IMR-90 (cell line): Measurements from ENCODE around the gene DISP2. TPM values are rescaled to one million over a fixed set of nuclear protein-coding genes. Genes with fewer than 3 reads are reported as not detected.
A peak's percentile ranks its signal among the peaks of the same experiment; 100 is the strongest.

Experiments used
- ATAC-seq: fragments of 200-7000 bp; cut with Tn5 transposase; 2 replicates; pipeline ENCODE4 v1.9.1; 2020; ENCODE audit warnings: low read depth, mild to moderate bottlenecking, moderate library complexity
- BruUV-seq: library from RNA; stranded (reverse); fragments of 400-500 nt; replicated peaks from 2 replicates; lab custom pipeline; 2021; lab: Mats Ljungman, UMichigan
- CTCF ChIA-PET: fragments of 300-600 bp; formaldehyde crosslinking; extraction: SDS; loops from one replicate; lab custom pipeline; 2021; ENCODE audit warnings: antibody characterized with exemption; lab: Yijun Ruan, JAX
- POLR2A ChIA-PET: fragments of 300-600 bp; sonication (Branson Sonifier 250); formaldehyde crosslinking; loops from one replicate; lab custom pipeline; 2022; ENCODE audit warnings: antibody characterized with exemption; ENCODE audit not compliant: unreplicated experiment; lab: Charles Lee
- DNase-seq: peaks from one replicate; pipeline ENCODE4 v3.0.0; 2013
- H2AFZ ChIP-seq: replicated peaks from 2 replicates; pipeline ENCODE3; 2013; ENCODE audit warnings: low read length, mild to moderate bottlenecking; ENCODE audit not compliant: poor library complexity
- H2AK5ac ChIP-seq: 2 replicates; pipeline ENCODE4 v1.6.1; 2013; ENCODE audit warnings: low read depth, low read length, inconsistent platforms
- H2AK9ac ChIP-seq: replicated peaks from 2 replicates; pipeline ENCODE3; 2013; ENCODE audit warnings: mild to moderate bottlenecking, low read depth, low read length, moderate library complexity; ENCODE audit not compliant: poor library complexity
- H2BK120ac ChIP-seq: 2 replicates; pipeline ENCODE4 v1.6.1; 2013; ENCODE audit warnings: low read depth, low read length, inconsistent platforms
- H2BK15ac ChIP-seq: 3 replicates; pipeline ENCODE4 v1.6.1; 2013; ENCODE audit warnings: low read depth, low read length, inconsistent platforms
- H2BK20ac ChIP-seq: 2 replicates; pipeline ENCODE4 v1.6.1; 2013; ENCODE audit warnings: low read depth, mild to moderate bottlenecking, inconsistent platforms, low read length, moderate library complexity
- H2BK5ac ChIP-seq: 2 replicates; pipeline ENCODE4 v1.6.1; 2013; ENCODE audit warnings: mild to moderate bottlenecking, low read depth, low read length, inconsistent platforms; ENCODE audit not compliant: poor library complexity, severe bottlenecking
- H3K14ac ChIP-seq: replicated peaks from 2 replicates; pipeline ENCODE4 v1.6.1; 2013; ENCODE audit warnings: low read depth, low read length, inconsistent platforms
- H3K18ac ChIP-seq: 2 replicates; pipeline ENCODE4 v1.6.1; 2013; ENCODE audit warnings: low read depth, low read length, control low read depth
- H3K23ac ChIP-seq: 2 replicates; pipeline ENCODE4 v1.6.1; 2013; ENCODE audit warnings: low read depth, low read length, inconsistent platforms
- H3K27ac ChIP-seq: 2 replicates; pipeline ENCODE4 v1.5.1; 2013; ENCODE audit warnings: mild to moderate bottlenecking, control low read depth, low read length; ENCODE audit not compliant: insufficient read depth
- H3K27me3 ChIP-seq: 2 replicates; pipeline ENCODE4 v1.6.1; 2013; ENCODE audit warnings: low read length; ENCODE audit not compliant: control insufficient read depth, insufficient read depth
- H3K36me3 ChIP-seq: 2 replicates; pipeline ENCODE4 v1.6.1; 2013; ENCODE audit warnings: low read length, mixed read lengths; ENCODE audit not compliant: control insufficient read depth, insufficient read depth
- H3K4ac ChIP-seq: 2 replicates; pipeline ENCODE4 v1.6.1; 2013; ENCODE audit warnings: low read depth, low read length, inconsistent platforms
- H3K4me1 ChIP-seq: 2 replicates; pipeline ENCODE4 v1.6.1; 2013; ENCODE audit warnings: low read length, mixed read lengths; ENCODE audit not compliant: control insufficient read depth, insufficient read depth
- H3K4me2 ChIP-seq: 2 replicates; pipeline ENCODE4 v1.6.1; 2013; ENCODE audit warnings: low read depth, mild to moderate bottlenecking, control low read depth, low read length, moderate library complexity
- H3K4me3 ChIP-seq: 2 replicates; pipeline ENCODE4 v1.5.1; 2013; ENCODE audit warnings: low read depth, mild to moderate bottlenecking, control low read depth, low read length, moderate library complexity; ENCODE audit not compliant: insufficient read depth
- H3K56ac ChIP-seq: 2 replicates; pipeline ENCODE4 v1.6.1; 2013; ENCODE audit warnings: low read length, inconsistent platforms; ENCODE audit not compliant: insufficient read depth; ENCODE audit errors: extremely low read depth
- H3K79me1 ChIP-seq, 2 experiments: 2 replicates each; pipeline ENCODE4 v1.6.1; 2013; ENCODE audit warnings: low read length in 2 of 2, inconsistent platforms in 1 of 2, low read depth in 1 of 2
- H3K9ac ChIP-seq: 2 replicates; pipeline ENCODE4 v1.6.1; 2013; ENCODE audit warnings: low read depth, low read length, control low read depth
- H3K9me1 ChIP-seq: 2 replicates; pipeline ENCODE4 v1.6.1; 2013; ENCODE audit warnings: low read length, inconsistent platforms; ENCODE audit not compliant: insufficient read depth
- H3K9me3 ChIP-seq: 2 replicates; pipeline ENCODE4 v1.6.1; 2013; ENCODE audit warnings: low read length; ENCODE audit not compliant: control insufficient read depth, insufficient read depth
- H4K20me1 ChIP-seq: 2 replicates; pipeline ENCODE4 v1.6.1; 2013; ENCODE audit warnings: low read length, inconsistent platforms; ENCODE audit not compliant: insufficient read depth
- H4K5ac ChIP-seq: 2 replicates; pipeline ENCODE4 v1.6.1; 2013; ENCODE audit warnings: mild to moderate bottlenecking, low read depth, low read length, control low read depth
- H4K8ac ChIP-seq, 2 experiments: 2 replicates each; pipeline ENCODE4 v1.6.1; 2013; ENCODE audit warnings: low read depth in 2 of 2, low read length in 2 of 2, control low read depth in 1 of 2, inconsistent platforms in 1 of 2
- H4K91ac ChIP-seq: 2 replicates; pipeline ENCODE4 v1.6.1; 2013; ENCODE audit warnings: low read depth, low read length, inconsistent platforms; ENCODE audit not compliant: insufficient read depth
- CEBPB ChIP-seq: IDR thresholded peaks from 2 replicates; pipeline ENCODE4 v1.6.1; 2012; ENCODE audit warnings: low read depth, low read length, improper control_type of control experiment
- CTCF ChIP-seq: conservative IDR thresholded peaks from 2 replicates; pipeline ENCODE4 v1.5.1; 2012; ENCODE audit warnings: mild to moderate bottlenecking, low read depth, low read length, improper control_type of control experiment
- RAD21 ChIP-seq: IDR thresholded peaks from 2 replicates; pipeline ENCODE4 v1.6.1; 2012; ENCODE audit warnings: low read length, improper control_type of control experiment
- SMC3 ChIP-seq: fragments of 150-350 bp; IDR thresholded peaks from 2 replicates; pipeline ENCODE4 v1.6.1; 2016; ENCODE audit warnings: low read depth, mild to moderate bottlenecking, antibody characterized with exemption, low read length, moderate library complexity
- WGBS, 2 experiments: methylation state at CpG; one replicate each; pipeline versions ENCODE4 v1.1.5 to v1.1.7; 2013; ENCODE audit warnings: missing lambda C conversion rate in 2 of 2; ENCODE audit not compliant: insufficient read length in 1 of 2; ENCODE audit errors: extremely low coverage in 2 of 2; 5-methylcytosine and 5-hydroxymethylcytosine counted together
- dilution Hi-C: fragments of 300-500 bp; cut with HindIII; formaldehyde crosslinking; loops from one replicate; pipeline ENCODE4 v1.14.3; 2018; ENCODE audit warnings: low sequenced_read_pairs; ENCODE audit not compliant: unreplicated experiment
- in situ Hi-C: fragments of 300-500 bp; cut with MboI; formaldehyde crosslinking; loops from 3 replicates; pipeline ENCODE4 v1.14.3; 2019; ENCODE audit warnings: low sequenced_read_pairs, inconsistent platforms, mixed read lengths
- intact Hi-C: fragments of 100-400 bp; cut with micrococcal nuclease; formaldehyde crosslinking; loops from 2 replicates; pipeline ENCODE4 v1.10.0; 2022
- polyA plus RNA-seq, 3 experiments: library from polyadenylated mRNA; depleted of rRNA; stranded (reverse); fragments of >200 nt; gene quantifications; 2 replicates each; pipeline ENCODE4 v1.2.3, GENCODE V29; 2012; ENCODE audit warnings: low replicate concordance in 1 of 3
- total RNA-seq: library from RNA; depleted of rRNA; stranded (reverse); fragments of >200 nt; gene quantifications from 2 replicates; pipeline ENCODE4 v1.2.3, GENCODE V29; 2012

Gene DISP2
- total and polyA plus RNA-seq, 2 of the 4 experiments (the other 2 are of a cell fraction): 0.34 to 0.36 TPM

- peak; percentile 67 for DNase-seq
- H2AK9ac ChIP-seq: no peak overlapping the region
- H2BK120ac ChIP-seq: no peak overlapping the region
- H3K56ac ChIP-seq: no peak overlapping the region
- no peak overlapping the region for H3K18ac ChIP-seq
- no peaks in the 10 kb centered on the region for H3K9me3 ChIP-seq
- no TSS peak for BruUV-seq
- no CpG with 5 or more reads among the region's 2 CpGs for WGBS, 2 experiments
- peaks cover 10% of the 10 kb centered on the region; the same call in 1 of the 2 replicates for H3K4me1 ChIP-seq
- H3K9ac ChIP-seq: no peak overlapping the region
- no peak overlapping the region for H2BK20ac ChIP-seq
- H3K14ac ChIP-seq: no peak overlapping the region
- H3K4me2 ChIP-seq: no peak overlapping the region
- intact Hi-C loops: loop anchor here (5.0 kb wide), 1 partner anchor 86 kb away; the partner anchor contains the start of gene IVD
- TF ChIP-seq SMC3 (peak; percentile 77), RAD21 (peak; percentile 61), CTCF (peak; percentile 81), CEBPB (no peak)
- H4K5ac ChIP-seq: no peak overlapping the region
- no peak overlapping the region for H4K91ac ChIP-seq
- no peaks in the 10 kb centered on the region for H3K9me1 ChIP-seq
- H3K27ac ChIP-seq: no peak overlapping the region
- peaks cover 14% of the 10 kb centered on the region for H3K27me3 ChIP-seq
- peaks cover 14% of the 10 kb centered on the region in 2 experiments for H3K79me1 ChIP-seq
- ATAC-seq: peak; percentile 23; the same call in 1 of the 2 replicates
- ChIA-PET POLR2A (no interaction called here), CTCF (interaction anchor here (0.6 to 3.6 kb wide), 4 partner anchors 11 to 269 kb away, joined by 5 to 18 read pairs (median 10); no protein-coding TSS in a partner anchor)
- dilution Hi-C loops: no loop called here
- in situ Hi-C loops: loop anchor here (5.0 kb wide), 1 partner anchor 101 kb away; no protein-coding TSS in a partner anchor
- no peak overlapping the region for H3K23ac ChIP-seq
- no peak overlapping the region for H2BK5ac ChIP-seq
- H2AK5ac ChIP-seq: no peak overlapping the region
- 0 out of 2 replicates have a peak, but pooled peaks cover 12% of the 10 kb centered on the region for H4K20me1 ChIP-seq
- H3K36me3 ChIP-seq: no peaks in the 10 kb centered on the region
- H2AFZ ChIP-seq: no peak overlapping the region
- no peak overlapping the region for H3K4ac ChIP-seq
- H2BK15ac ChIP-seq: no peak overlapping the region
- H4K8ac ChIP-seq: no peak overlapping the region
- no peak overlapping the region for H3K4me3 ChIP-seq
Measured at GRCh38 chr15:40320931-40321371, 37.1 kb upstream of the DISP2 start.
